PC-9 (cell line): ENCODE data around the gene FAM3C. TPM values are rescaled to one million over a fixed set of nuclear protein-coding genes. Genes with fewer than 3 reads are reported as not detected.

Source experiments
- BruUV-seq: library from RNA; stranded (reverse); fragments of 400-500 nt; replicated peaks from 2 replicates; lab custom pipeline; 2021; lab: Mats Ljungman, UMichigan
- CTCF ChIA-PET: fragments of 300-600 bp; sonication (Branson Sonifier 250); formaldehyde crosslinking; loops from one replicate; lab custom pipeline; 2022; ENCODE audit warnings: antibody characterized with exemption; lab: Charles Lee
- POLR2A ChIA-PET: fragments of 300-600 bp; sonication (Branson Sonifier 250); formaldehyde crosslinking; loops from one replicate; lab custom pipeline; 2022; ENCODE audit warnings: antibody characterized with exemption; ENCODE audit not compliant: unreplicated experiment; lab: Charles Lee
- DNase-seq, 2 experiments: peaks; one replicate each; pipeline versions ENCODE4 v3.0.0 to v3.0.0-alpha.2; 2015 to 2022; ENCODE audit warnings: mixed read lengths in 1 of 2
- H2AFZ ChIP-seq: fragments of 200-600 bp; sonication (generic); 2 replicates; pipeline ENCODE4 v1.8.1; 2017; ENCODE audit warnings: antibody characterized with exemption
- H3F3A ChIP-seq: fragments of 200-600 bp; sonication (generic); 2 replicates; pipeline ENCODE4 v1.8.1; 2017; ENCODE audit warnings: antibody characterized with exemption, mild to moderate bottlenecking, low read depth; ENCODE audit not compliant: insufficient read depth
- H3K27ac ChIP-seq: fragments of 200-600 bp; sonication (generic); 2 replicates; pipeline ENCODE4 v1.6.1; 2016; ENCODE audit warnings: mixed run types
- H3K27me3 ChIP-seq: fragments of 200-600 bp; sonication (generic); 2 replicates; pipeline ENCODE4 v1.6.1; 2016; ENCODE audit warnings: low read depth, mixed run types; ENCODE audit not compliant: insufficient read depth
- H3K36me3 ChIP-seq: fragments of 200-600 bp; sonication (generic); 2 replicates; pipeline ENCODE4 v1.6.1; 2016; ENCODE audit warnings: low read depth, mixed run types
- H3K4me1 ChIP-seq: fragments of 200-600 bp; sonication (generic); replicated peaks from 2 replicates; pipeline ENCODE4 v1.6.1; 2016; ENCODE audit warnings: mixed run types; ENCODE audit not compliant: insufficient read depth
- H3K4me2 ChIP-seq: fragments of 200-600 bp; sonication (generic); 2 replicates; pipeline ENCODE4 v1.6.1; 2017; ENCODE audit warnings: mixed run types
- H3K4me3 ChIP-seq: fragments of 200-600 bp; sonication (generic); 2 replicates; pipeline ENCODE4 v1.6.1; 2016; ENCODE audit warnings: mixed run types
- H3K79me2 ChIP-seq: fragments of 200-600 bp; sonication (generic); 2 replicates; pipeline ENCODE4 v1.6.1; 2017; ENCODE audit warnings: low read depth, mixed run types
- H3K9me2 ChIP-seq: fragments of 200-600 bp; sonication (generic); 2 replicates; pipeline ENCODE4 v1.8.1; 2017; ENCODE audit warnings: mild to moderate bottlenecking; ENCODE audit not compliant: insufficient read depth
- H3K9me3 ChIP-seq: fragments of 200-600 bp; sonication (generic); 2 replicates; pipeline ENCODE4 v1.8.1; 2016; ENCODE audit warnings: low read depth; ENCODE audit not compliant: insufficient read depth
- H4K20me1 ChIP-seq: fragments of 200-600 bp; sonication (generic); 2 replicates; pipeline ENCODE4 v1.8.1; 2017; ENCODE audit not compliant: insufficient read depth
- CTCF ChIP-seq: fragments of 200-600 bp; sonication (generic); conservative IDR thresholded peaks from 2 replicates; pipeline ENCODE4 v1.6.1; 2017; ENCODE audit warnings: mixed run types, antibody characterized with exemption, mild to moderate bottlenecking, moderate library complexity
- EZH2 ChIP-seq: fragments of 200-600 bp; sonication (generic); IDR thresholded peaks from 2 replicates; pipeline ENCODE4 v1.8.0; 2017; ENCODE audit warnings: antibody characterized with exemption, low read depth
- intact Hi-C: fragments of 100-400 bp; cut with micrococcal nuclease; formaldehyde crosslinking; loops from one replicate; pipeline ENCODE4 v1.10.0; 2022; ENCODE audit not compliant: unreplicated experiment
- total RNA-seq: library from RNA; stranded (reverse); gene quantifications from 2 replicates; pipeline ENCODE4 v1.2.3, GENCODE V29; 2021

FAM3C gene
- total RNA-seq, 1 experiment from 2014 or later = 134 TPM

DNA sequence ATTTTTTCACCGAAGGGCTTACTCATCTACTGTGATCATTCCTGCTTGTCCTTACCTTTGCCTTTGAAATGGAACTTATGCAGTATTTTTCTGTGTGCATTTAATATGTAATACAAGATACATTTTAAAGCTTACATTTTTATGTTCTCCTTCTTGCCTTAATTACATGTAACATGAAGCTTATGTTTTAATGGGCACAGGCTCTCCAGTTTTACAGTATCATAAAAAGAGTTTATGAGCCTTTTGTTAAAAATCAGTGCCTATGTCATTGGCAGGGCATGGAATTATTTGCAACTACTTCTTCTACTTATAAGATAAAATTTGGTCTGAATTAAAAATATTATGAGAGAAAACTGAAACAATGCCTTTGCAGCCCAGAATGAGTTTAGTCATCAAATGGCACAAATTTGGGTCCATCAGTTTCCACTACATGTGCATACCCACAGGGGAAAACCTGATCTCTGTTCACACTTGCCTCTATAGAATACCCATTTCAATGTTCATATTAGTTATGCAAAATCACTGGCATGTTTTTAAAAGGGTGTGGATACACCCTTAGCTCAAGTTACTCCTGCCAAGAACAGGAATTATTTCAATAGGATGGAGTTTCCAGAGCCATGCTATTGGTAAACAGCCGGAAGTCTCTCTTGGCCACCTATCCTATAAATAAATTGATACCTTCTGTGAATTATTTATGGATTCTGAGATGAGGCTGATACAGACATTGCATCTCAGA lies 95.3 kb downstream of the FAM3C start:
- Histone ChIP-seq H3K27ac (no peak overlapping the region), H2AFZ (no peak overlapping the region), H3K9me3 (no peaks in the 10 kb centered on the region), H3K4me3 (no peak overlapping the region), H4K20me1 (no peaks in the 10 kb centered on the region), H3K79me2 (no peaks in the 10 kb centered on the region), H3K27me3 (no peaks in the 10 kb centered on the region), H3F3A (no peaks in the 10 kb centered on the region), H3K4me1 (no peaks in the 10 kb centered on the region), H3K36me3 (no peaks in the 10 kb centered on the region), H3K4me2 (no peak overlapping the region), H3K9me2 (no peaks in the 10 kb centered on the region)
- DNase-seq = no peak
- POLR2A ChIA-PET = no interaction called here
- BruUV-seq = no TSS peak
- CTCF ChIA-PET = no interaction called here
- intact Hi-C loops = no loop called here
- TF ChIP-seq CTCF (no peak), EZH2 (no peak)

Other genes starting within 250 kb of the FAM3C start
- not detected in 2 replicates for gene WNT16, start 67.3 kb downstream of the FAM3C start, total RNA-seq